HG03469 (cell line): ENCODE data around the gene TBC1D32.
"Not testable (repeated sequence)": the region's sequence is repeated elsewhere in the genome, so short reads cannot be mapped to it uniquely, and the experiment has no call there.

Experiments used
- ATAC-seq: cut with Tn5 transposase; IDR thresholded peaks from one replicate; pipeline ENCODE4 v1.9.1; 2021; ENCODE audit warnings: mild to moderate bottlenecking, moderate library complexity, moderate number of reproducible peaks; ENCODE audit not compliant: unreplicated experiment

The TBC1D32 gene

DNA sequence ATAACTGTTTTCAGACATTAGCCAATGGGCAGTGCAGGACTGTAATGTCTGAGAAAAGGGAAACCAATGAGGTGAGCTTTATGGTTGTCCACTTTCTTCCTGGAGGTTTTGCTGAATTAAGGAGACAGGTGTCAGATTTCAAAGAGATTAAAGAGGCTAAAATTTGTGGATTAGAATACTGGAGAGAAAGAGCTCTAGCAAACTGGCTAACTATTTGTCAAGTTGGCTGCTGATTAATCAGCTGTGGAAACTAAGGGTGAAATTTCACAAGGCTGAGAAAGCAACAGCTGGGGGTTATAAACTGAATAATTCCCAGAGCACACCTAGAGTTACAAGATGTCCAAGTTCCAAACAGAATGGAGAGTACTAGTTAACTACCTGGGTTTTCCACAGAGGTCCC is 198.9 kb downstream of the TBC1D32 start:
- ATAC-seq: no peak

DNA sequence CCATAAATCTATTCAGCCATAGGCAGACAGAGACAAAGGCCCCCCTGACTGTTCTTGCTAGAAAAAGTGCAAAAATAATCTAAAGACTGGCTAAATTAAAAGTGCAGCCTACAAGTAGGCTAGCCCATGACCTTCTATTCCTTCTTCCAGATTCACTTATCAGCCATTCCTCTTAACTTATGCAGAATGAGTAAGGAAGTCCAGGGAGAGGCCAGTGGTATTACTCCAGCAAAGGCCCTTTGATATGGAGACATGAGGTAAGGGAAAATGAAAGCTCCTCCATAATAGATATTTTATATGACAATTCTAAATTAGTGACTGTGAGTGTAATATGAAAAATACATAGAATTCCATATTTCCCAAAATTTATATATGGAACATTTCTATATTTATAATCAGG is 199.4 kb downstream of the TBC1D32 start:
- ATAC-seq: no peak

DNA sequence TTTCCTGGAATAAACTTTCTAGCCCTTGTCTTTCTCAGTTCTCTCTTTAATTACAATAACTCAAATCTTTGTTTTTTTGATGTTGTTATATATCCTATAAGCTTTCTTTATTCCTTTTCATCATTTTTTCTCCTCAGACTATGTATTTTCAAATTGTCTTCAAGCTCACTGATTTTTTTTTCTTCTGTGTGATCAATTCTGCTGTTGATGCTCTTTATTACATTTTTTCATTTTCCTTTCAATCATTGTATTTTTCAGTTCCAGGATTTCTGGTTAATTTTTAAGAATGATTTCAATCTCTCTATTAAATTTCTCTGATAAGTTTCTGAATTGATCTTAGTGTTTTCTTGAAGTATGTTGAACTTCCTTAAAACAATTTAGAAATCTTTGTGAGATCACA is 209.7 kb downstream of the TBC1D32 start:
- ATAC-seq: no peak

GRCh38 chr6:121112356-121112755 is 221.9 kb downstream of the TBC1D32 start:
- ATAC-seq: no peak

GRCh38 chr6:121110733-121111132 is 223.5 kb downstream of the TBC1D32 start:
- no peak for ATAC-seq

DNA sequence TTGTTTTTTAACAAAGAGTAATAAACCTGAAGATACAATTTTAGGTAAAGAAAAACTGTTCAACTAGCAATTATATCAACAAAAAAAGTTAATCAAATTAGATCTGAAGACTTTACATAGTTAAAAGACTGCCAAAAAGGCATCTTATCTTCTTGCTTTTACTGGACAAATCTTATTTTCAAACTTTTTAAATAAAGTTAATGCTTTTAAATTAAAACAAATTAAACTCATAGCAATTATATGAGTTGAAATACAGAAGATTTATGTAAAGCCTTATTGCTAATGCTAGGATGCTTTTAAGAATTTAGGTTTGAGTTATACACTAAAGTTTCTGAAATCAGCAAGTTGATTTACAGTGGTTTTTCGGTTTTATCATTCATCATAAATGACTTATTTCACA is 227.3 kb downstream of the TBC1D32 start:
- ATAC-seq: no peak

DNA sequence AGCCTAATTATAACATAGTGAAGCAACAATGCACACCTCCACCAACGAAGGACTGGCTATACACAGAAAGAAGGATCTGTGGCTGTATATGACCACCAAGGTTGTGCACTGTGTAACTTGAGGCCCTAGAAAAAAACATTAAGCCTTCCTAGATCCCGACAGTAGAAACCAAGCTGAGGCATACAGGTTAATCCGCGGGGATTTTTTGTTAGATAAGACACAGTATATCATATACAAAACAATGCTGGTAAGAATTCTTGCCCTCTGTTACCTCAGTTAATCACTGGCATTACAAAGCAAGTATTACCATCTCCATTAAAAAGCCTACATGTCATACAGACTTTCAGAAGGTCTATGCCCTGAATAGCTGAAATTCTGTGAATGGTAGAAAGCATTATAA is 228.8 kb downstream of the TBC1D32 start:
- ATAC-seq: no peak

GRCh38 chr6:121093928-121094327 is 240.4 kb downstream of the TBC1D32 start:
- no peak for ATAC-seq

DNA sequence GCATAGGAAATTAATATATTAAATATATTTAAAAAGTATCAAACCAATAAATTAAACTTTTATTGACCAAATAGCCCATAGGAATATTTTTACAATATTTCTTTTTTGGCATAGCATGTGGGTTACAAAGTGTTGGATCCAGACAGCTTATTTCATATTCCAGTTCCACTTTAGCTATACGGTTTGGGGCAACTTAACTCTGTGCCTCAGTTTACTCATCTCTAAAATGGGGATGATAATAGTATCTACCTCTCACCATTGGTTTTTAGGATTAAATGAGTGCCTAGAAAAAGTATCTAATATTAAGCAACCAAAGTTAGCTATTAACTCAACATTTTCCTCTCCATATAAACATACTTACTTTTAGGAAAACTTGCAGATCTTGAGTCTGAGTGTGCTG is 243.8 kb downstream of the TBC1D32 start:
- ATAC-seq: no peak

- ATAC-seq: no peak
Measured at GRCh38 chr6:121086876-121087275, 247.4 kb downstream of the TBC1D32 start.

GRCh38 chr6:121076119-121076518 is 258.2 kb downstream of the TBC1D32 start:
- ATAC-seq: no peak

DNA sequence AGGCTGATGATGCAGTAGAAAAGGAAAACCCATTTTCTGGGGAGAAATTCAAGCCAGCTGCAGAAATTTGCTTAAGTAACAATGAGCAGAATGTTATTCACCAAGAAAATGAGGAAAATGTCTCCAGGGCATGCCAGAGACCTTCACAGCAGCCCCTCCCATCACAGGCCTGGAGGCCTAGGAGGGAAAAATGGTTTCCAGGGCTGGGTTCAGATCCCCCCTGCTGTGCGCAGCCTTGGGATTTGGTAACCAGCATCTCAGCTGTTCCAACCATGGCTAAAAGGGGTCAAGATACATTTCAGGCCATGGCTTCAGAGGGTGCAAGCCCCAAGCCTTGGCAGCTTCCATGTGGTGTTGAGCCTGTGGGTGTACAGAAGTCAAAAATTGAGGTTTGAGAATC is 265.5 kb downstream of the TBC1D32 start:
- not testable (repeated sequence) for ATAC-seq

DNA sequence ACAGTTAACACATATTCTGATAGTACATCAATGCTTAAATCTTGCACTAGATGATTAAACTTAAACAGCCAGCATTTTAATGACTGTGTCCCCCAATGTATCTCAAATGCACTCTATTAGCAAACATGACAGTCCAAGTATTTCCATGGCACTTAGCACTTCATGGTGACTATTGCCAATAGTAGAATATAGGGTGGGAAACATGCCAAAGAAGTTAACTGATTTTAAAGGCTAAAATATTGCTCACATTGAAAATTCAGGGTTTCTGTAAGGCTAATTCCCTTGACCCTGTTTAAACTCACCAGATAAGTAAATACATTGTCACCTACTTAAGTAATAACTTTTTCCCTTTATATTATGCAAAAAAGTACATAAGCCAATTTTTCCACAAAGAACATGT is 266.9 kb downstream of the TBC1D32 start:
- ATAC-seq: no peak

- ATAC-seq: no peak
Measured at GRCh38 chr6:121064345-121064744, 269.9 kb downstream of the TBC1D32 start.

GRCh38 chr6:121055572-121056163 is 278.6 kb downstream of the TBC1D32 start:
- ATAC-seq: no peak

DNA sequence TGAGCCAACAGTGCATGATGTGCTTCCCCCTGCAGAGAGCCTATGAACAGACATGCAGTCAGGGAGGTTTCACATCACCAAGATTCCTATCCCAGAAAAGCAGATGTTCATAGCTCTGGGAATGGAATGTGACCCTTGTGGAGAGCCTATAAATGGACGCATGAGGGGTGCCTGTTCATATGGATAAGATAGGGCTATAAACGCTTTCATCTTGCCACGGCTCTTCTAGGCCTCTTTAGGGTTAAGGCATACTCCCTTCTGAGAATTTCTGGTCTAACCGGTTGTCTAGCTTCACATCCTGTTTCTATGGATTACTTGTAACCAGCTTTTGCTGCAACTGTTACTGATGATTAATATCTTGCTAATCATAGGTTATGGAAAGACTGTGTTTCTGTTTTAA is 285.7 kb downstream of the TBC1D32 start:
- not testable (repeated sequence) for ATAC-seq

DNA sequence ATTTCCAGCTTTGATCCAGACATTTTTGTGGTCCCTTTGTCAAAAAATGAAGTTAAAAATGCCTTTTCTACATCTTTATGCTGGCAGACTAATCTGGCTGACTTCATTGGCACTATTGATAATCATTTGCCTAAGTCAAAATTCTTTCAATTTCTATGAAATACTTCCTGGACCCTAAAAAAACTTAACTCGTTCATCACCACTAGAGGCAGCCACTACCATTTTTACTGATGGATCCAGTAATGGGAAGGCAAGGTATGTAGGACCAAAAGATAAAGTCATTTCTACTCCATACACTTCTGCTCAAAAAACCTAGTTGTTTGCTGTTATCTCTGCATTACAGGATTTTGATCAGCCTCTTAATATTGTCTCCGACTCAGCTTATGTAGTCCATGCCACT is 289.4 kb downstream of the TBC1D32 start:
- ATAC-seq: not testable (repeated sequence)

- ATAC-seq: not testable (repeated sequence)
Measured at GRCh38 chr6:121043706-121044105, 290.6 kb downstream of the TBC1D32 start.

DNA sequence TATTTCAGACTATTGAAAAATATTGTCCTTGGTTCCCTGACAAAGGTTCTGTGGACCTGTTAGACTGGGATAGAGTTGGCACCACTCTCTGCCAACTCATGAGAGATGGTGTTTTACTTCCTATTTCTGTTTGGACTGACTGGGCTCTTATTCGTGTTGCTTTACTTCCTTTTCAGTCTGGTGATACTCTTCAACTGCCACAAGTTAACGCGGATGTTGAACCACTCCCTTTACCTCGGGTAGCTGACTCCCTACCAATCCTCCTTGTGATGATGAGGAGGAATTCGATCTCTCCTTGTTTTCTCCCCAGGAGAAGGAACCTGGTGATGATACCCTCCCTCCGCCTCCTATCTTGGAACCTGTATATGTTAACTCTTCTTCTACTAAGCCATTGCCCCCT is 291.1 kb downstream of the TBC1D32 start:
- not testable (repeated sequence) for ATAC-seq

- no peak for ATAC-seq
Measured at GRCh38 chr6:121042766-121043165, 291.5 kb downstream of the TBC1D32 start.

GRCh38 chr6:121040831-121041230 is 293.4 kb downstream of the TBC1D32 start:
- ATAC-seq: no peak

DNA sequence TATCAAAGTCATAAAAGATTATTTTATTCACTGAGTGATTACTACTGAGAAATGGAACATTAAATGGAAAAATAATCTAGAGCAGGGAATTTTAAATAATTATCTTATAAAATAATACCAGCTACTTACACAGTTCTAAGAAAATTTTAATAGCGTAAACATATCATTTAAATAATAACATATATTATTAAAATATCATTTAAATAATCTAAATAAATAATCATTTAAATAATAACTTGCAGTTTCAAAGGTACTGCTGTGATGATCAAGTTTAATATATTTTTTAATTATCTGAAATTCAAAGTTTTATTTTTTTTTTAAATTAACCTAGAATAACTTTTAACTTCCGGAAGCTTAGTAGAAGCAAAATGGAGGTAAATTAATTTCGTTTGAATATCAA is 301.2 kb downstream of the TBC1D32 start:
- no peak for ATAC-seq

DNA sequence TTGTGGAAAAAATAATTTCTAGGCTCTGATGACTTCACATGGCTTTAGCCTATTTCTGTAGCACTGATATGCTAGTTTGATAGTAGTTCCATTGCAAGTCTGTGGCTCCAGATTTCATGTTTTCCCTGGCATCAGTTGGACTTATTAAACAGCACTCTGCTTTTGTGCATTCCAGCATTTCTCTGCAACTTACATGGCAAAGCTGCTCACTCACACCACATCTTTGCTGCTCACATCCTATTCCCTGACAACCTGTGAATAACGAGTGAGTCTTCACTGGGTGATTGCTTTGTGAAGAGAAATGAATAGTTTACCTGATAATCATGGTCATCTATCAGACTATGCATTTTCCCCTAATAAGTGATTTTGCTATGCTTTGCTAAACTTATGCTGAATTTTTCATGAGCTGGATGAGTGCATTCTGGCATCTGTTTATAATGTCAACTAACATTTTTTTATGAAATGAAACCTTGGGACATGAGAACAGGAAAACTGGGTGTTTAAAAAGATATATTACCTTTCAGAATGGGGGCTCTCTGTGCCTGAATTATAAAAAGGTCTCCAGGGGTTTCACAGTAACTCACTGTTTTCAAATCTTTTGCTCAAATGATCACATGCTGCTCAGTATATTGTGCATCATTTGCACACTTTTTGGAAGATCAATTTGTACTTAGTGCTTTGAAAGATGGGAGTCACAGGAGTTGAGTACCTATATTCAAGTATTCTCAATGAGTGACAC is 301.8 kb downstream of the TBC1D32 start:
- no peak for ATAC-seq
